Naive thymus-derived CD8-positive, alpha-beta T cell (primary cell): ENCODE measurements around the gene PDE6B. TPM values are rescaled to one million over a fixed set of nuclear protein-coding genes. Genes with fewer than 3 reads are reported as not detected.
"Not testable (repeated sequence)": the region's sequence is repeated elsewhere in the genome, so short reads cannot be mapped to it uniquely, and the experiment has no call there.

Experiments
- ATAC-seq, 2 donors: fragments of 150-1000 bp; cut with Tn5 transposase in 1 of 2; sonication (Bioruptor Pico), chemical (Tn5 transposase) in 1 of 2; 1 replicate in 1 of 2; 2 replicates in 1 of 2; pipeline ENCODE4 v1.10.0; 2021; ENCODE audit warnings: mild to moderate bottlenecking in 2 of 2, moderate library complexity in 2 of 2
- POLR2A ChIA-PET: fragments of 350-600 bp; sonication (Branson Sonifier 250); formaldehyde crosslinking; loops from one replicate; lab custom pipeline; 2021; ENCODE audit warnings: antibody characterized with exemption; lab: Charles Lee
- DNase-seq, 10 donors: peaks; one replicate each; pipeline versions ENCODE4 v3.0.0 to v3.0.0-alpha.2; 2020 to 2022
- H3K27ac Mint-ChIP-seq, 10 donors: one replicate each; pipeline ENCODE4 v1.8.0; 2020 to 2022; ENCODE audit warnings: mild to moderate bottlenecking in 10 of 10, mixed read lengths in 10 of 10, moderate library complexity in 4 of 10, inconsistent platforms in 1 of 10
- H3K27me3 Mint-ChIP-seq, 5 donors: one replicate each; pipeline ENCODE4 v1.8.0; 2021 to 2022; ENCODE audit warnings: mixed read lengths in 5 of 5
- H3K36me3 Mint-ChIP-seq, 3 donors: one replicate each; pipeline ENCODE4 v1.8.0; 2020 to 2022; ENCODE audit warnings: mixed read lengths in 3 of 3, mild to moderate bottlenecking in 2 of 3, inconsistent platforms in 1 of 3
- H3K4me1 Mint-ChIP-seq, 4 donors: one replicate each; pipeline ENCODE4 v1.8.0; 2021 to 2022; ENCODE audit warnings: mixed read lengths in 4 of 4
- H3K4me3 Mint-ChIP-seq, 10 donors: one replicate each; pipeline ENCODE4 v1.8.0; 2020 to 2022; ENCODE audit warnings: mild to moderate bottlenecking in 10 of 10, mixed read lengths in 10 of 10, moderate library complexity in 6 of 10, inconsistent platforms in 1 of 10
- H3K9me3 Mint-ChIP-seq, 9 donors: one replicate each; pipeline ENCODE4 v1.8.0; 2020 to 2022; ENCODE audit warnings: mixed read lengths in 9 of 9, mild to moderate bottlenecking in 3 of 9, inconsistent platforms in 1 of 9, moderate library complexity in 1 of 9
- polyA plus RNA-seq, 3 donors: library from polyadenylated mRNA; unstranded; fragments of 300-500 nt; fragmentation: Illumina TruSeq; gene quantifications; one replicate each; pipeline ENCODE4 v1.2.3, GENCODE V29; 2021
- total RNA-seq, 8 experiments: library from RNA in 2 of 8; stranded (reverse) in 2 of 8; gene quantifications; one replicate each; pipeline ENCODE4 v1.2.3 and lab custom pipeline; 2021 to 2026

The PDE6B gene
- total and polyA plus RNA-seq, 5 experiments from 2014 or later = 20.7 to 26.3 (median 24.7) TPM

- H3K27me3 Mint-ChIP-seq = no peaks in the 10 kb centered on the region
- peaks cover 11 to 31% (median 13%) of the 10 kb centered on the region in 4 donors for H3K4me1 Mint-ChIP-seq
- H3K9me3 Mint-ChIP-seq = no peaks in the 10 kb centered on the region
- peaks cover 0 to 7% (median 0%) of the 10 kb centered on the region in 3 donors for H3K36me3 Mint-ChIP-seq
- ATAC-seq (no peak), DNase-seq (peak in 1 of 10 donors; percentile 52)
- peak overlapping the region in 1 of 10 donors; percentile 17 for H3K4me3 Mint-ChIP-seq
- POLR2A ChIA-PET = no interaction called here
- peak overlapping the region in 3 of 10 donors; percentile 16 to 19 (median 18) for H3K27ac Mint-ChIP-seq
These were observed 40.5 kb downstream of the PDE6B start for GRCh38 chr4:665751-666435.

GRCh38 chr4:666436-666810 is 41.0 kb downstream of the PDE6B start:
- POLR2A ChIA-PET = no interaction called here
- ATAC-seq = no peak

GRCh38 chr4:666822-667544 is 41.6 kb downstream of the PDE6B start:
- Mint-ChIP-seq H3K27ac (peak overlapping the region in 1 of 10 donors; percentile 40), H3K4me1 (peaks cover 11 to 26% (median 12%) of the 10 kb centered on the region in 4 donors), H3K9me3 (no peaks in the 10 kb centered on the region), H3K4me3 (peak overlapping the region in 1 of 10 donors; percentile 20), H3K27me3 (no peaks in the 10 kb centered on the region), H3K36me3 (peaks cover 0 to 16% (median 0%) of the 10 kb centered on the region in 3 donors)
- POLR2A ChIA-PET = no interaction called here
- ATAC-seq = no peak
- DNase-seq = peak in 1 of 10 donors; percentile 52

More at GRCh38 chr4:666436-666810, 41.0 kb downstream of the PDE6B start:
- no peaks in the 10 kb centered on the region for H3K27me3 Mint-ChIP-seq
- H3K9me3 Mint-ChIP-seq = no peaks in the 10 kb centered on the region
- H3K36me3 Mint-ChIP-seq = peaks cover 0 to 10% (median 0%) of the 10 kb centered on the region in 3 donors
- no peak for DNase-seq
- H3K27ac Mint-ChIP-seq = peak overlapping the region in 1 of 10 donors; percentile 40
- H3K4me3 Mint-ChIP-seq = no peak overlapping the region
- peaks cover 11 to 30% (median 12%) of the 10 kb centered on the region in 4 donors for H3K4me1 Mint-ChIP-seq

- H3K27ac Mint-ChIP-seq = peak overlapping the region in 3 of 10 donors; percentile 37 to 91 (median 67)
- peak overlapping the region in 1 of 10 donors; percentile 4 for H3K4me3 Mint-ChIP-seq
- ATAC-seq (no peak), DNase-seq (peak in 1 of 10 donors; percentile 28)
- peaks cover 11 to 25% (median 12%) of the 10 kb centered on the region in 4 donors for H3K4me1 Mint-ChIP-seq
- H3K36me3 Mint-ChIP-seq = peaks cover 0 to 21% (median 3%) of the 10 kb centered on the region in 3 donors
- no peaks in the 10 kb centered on the region for H3K27me3 Mint-ChIP-seq
- POLR2A ChIA-PET = no interaction called here
- H3K9me3 Mint-ChIP-seq = no peaks in the 10 kb centered on the region
These were observed 42.2 kb downstream of the PDE6B start for GRCh38 chr4:667545-667925.

GRCh38 chr4:668219-668618 is 42.8 kb downstream of the PDE6B start:
- H3K4me3 Mint-ChIP-seq, ATAC-seq, H3K9me3 Mint-ChIP-seq, H3K27me3 Mint-ChIP-seq, POLR2A ChIA-PET: not testable (repeated sequence)
- peaks cover 10 to 26% (median 12%) of the 10 kb centered on the region in 4 donors for H3K4me1 Mint-ChIP-seq
- H3K27ac Mint-ChIP-seq = peak overlapping the region in 1 of 10 donors; percentile 6
- H3K36me3 Mint-ChIP-seq = peaks cover 0 to 26% (median 3%) of the 10 kb centered on the region in 3 donors
- peak in 1 of 10 donors; percentile 37 for DNase-seq

GRCh38 chr4:669806-670559 is 44.6 kb downstream of the PDE6B start:
- H3K27ac Mint-ChIP-seq = peak overlapping the region in 1 of 10 donors; percentile 20
- peaks cover 0 to 29% (median 3%) of the 10 kb centered on the region in 3 donors for H3K36me3 Mint-ChIP-seq
- H3K9me3 Mint-ChIP-seq, DNase-seq, POLR2A ChIA-PET, H3K27me3 Mint-ChIP-seq, ATAC-seq: not testable (repeated sequence)
- peak overlapping the region in 1 of 10 donors; percentile 26 for H3K4me3 Mint-ChIP-seq
- peaks cover 9 to 23% (median 13%) of the 10 kb centered on the region in 4 donors for H3K4me1 Mint-ChIP-seq

- no peaks in the 10 kb centered on the region for H3K27me3 Mint-ChIP-seq
- no peaks in the 10 kb centered on the region for H3K9me3 Mint-ChIP-seq
- H3K4me1 Mint-ChIP-seq = peaks cover 8 to 25% (median 15%) of the 10 kb centered on the region in 4 donors
- H3K36me3 Mint-ChIP-seq = peaks cover 0 to 29% (median 3%) of the 10 kb centered on the region in 3 donors
- peak overlapping the region in 3 of 10 donors; percentile 41 to 77 (median 54) for H3K4me3 Mint-ChIP-seq
- peak overlapping the region in 2 of 10 donors; percentile 48 to 59 for H3K27ac Mint-ChIP-seq
- POLR2A ChIA-PET = no interaction called here
- DNase-seq = no peak
- no peak for ATAC-seq
These were observed 46.4 kb downstream of the PDE6B start for GRCh38 chr4:671769-672168.

GRCh38 chr4:673349-674091 is 48.1 kb downstream of the PDE6B start:
- POLR2A ChIA-PET = interaction anchor here (0.6 to 3.2 kb wide), 10 partner anchors 9 to 622 kb away, joined by 3 to 58 read pairs (median 3); partner anchors contain the start of gene TMEM271
- no peaks in the 10 kb centered on the region for H3K9me3 Mint-ChIP-seq
- peak overlapping the region; percentile 28 to 88 (median 80) for H3K27ac Mint-ChIP-seq
- H3K4me3 Mint-ChIP-seq = peak overlapping the region; percentile 66 to 90 (median 80)
- no peak for ATAC-seq
- H3K4me1 Mint-ChIP-seq = peaks cover 4 to 25% (median 15%) of the 10 kb centered on the region in 4 donors
- no peaks in the 10 kb centered on the region for H3K27me3 Mint-ChIP-seq
- peaks cover 0 to 29% (median 3%) of the 10 kb centered on the region in 3 donors for H3K36me3 Mint-ChIP-seq
- DNase-seq = peak in 1 of 10 donors; percentile 16

- Mint-ChIP-seq H3K4me3 (peak within 1 kb of the TSS; percentile 81 to 92 (median 89)), H3K9me3 (no peaks in the 10 kb centered on the region), H3K4me1 (peaks cover 4 to 25% (median 15%) of the 10 kb centered on the region in 4 donors), H3K36me3 (peaks cover 0 to 29% (median 3%) of the 10 kb centered on the region in 3 donors), H3K27ac (peak within 1 kb of the TSS; percentile 82 to 94 (median 88)), H3K27me3 (no peaks in the 10 kb centered on the region)
- ATAC-seq (peak; percentile 93 to 95), DNase-seq (peak; percentile 96 to 99 (median 98))
- POLR2A ChIA-PET = interaction anchor here (0.6 to 3.2 kb wide), 12 partner anchors 8 to 623 kb away, joined by 3 to 58 read pairs (median 3); partner anchors contain the start of gene TMEM271
These were observed 49.0 kb downstream of the PDE6B start, which contains the start of the genes ATP5ME and MYL5 for GRCh38 chr4:674172-675035. ATP5ME (minus strand) TSS chr4:674276; CDS start chr4:674247, 29 bp downstream. MYL5 (plus strand) TSS chr4:674542; CDS start chr4:678027, 3,485 bp downstream.

GRCh38 chr4:675036-675882 is 49.9 kb downstream of the PDE6B start:
- ATAC-seq (no peak), DNase-seq (no peak)
- Mint-ChIP-seq H3K36me3 (peaks cover 0 to 29% (median 3%) of the 10 kb centered on the region in 3 donors), H3K4me1 (peaks cover 4 to 28% (median 16%) of the 10 kb centered on the region in 4 donors), H3K4me3 (peak overlapping the region; percentile 63 to 92 (median 88)), H3K27ac (peak overlapping the region; percentile 25 to 94 (median 84)), H3K27me3 (no peaks in the 10 kb centered on the region), H3K9me3 (no peaks in the 10 kb centered on the region)
- POLR2A ChIA-PET = interaction anchor here (0.8 to 3.2 kb wide), 4 partner anchors 11 to 335 kb away, joined by 3 to 58 read pairs (median 5); no protein-coding TSS in a partner anchor
